Liver (tissue), 9 donors: Measurements from ENCODE around the gene ALG1L2. TPM values are rescaled to one million over a fixed set of nuclear protein-coding genes. Genes with fewer than 3 reads are reported as not detected.
"Not testable (repeated sequence)": the region's sequence is repeated elsewhere in the genome, so short reads cannot be mapped to it uniquely, and the experiment has no call there.

ENCODE experiments used
- DNase-seq: peaks from one replicate; pipeline ENCODE4 v3.0.0-alpha.2; 2017; ENCODE audit warnings: low spot score
- H3K27ac ChIP-seq, 2 donors: one replicate each; pipeline ENCODE4 v1.7.0; 2013; ENCODE audit warnings: inconsistent platforms in 2 of 2, low read length in 2 of 2, control low read depth in 1 of 2, low read depth in 1 of 2, mild to moderate bottlenecking in 1 of 2
- H3K27me3 ChIP-seq, 4 donors: one replicate each; pipeline versions ENCODE4 v1.6.1 to v1.7.0; 2013; ENCODE audit warnings: low read length in 3 of 4, inconsistent platforms in 1 of 4, mild to moderate bottlenecking in 1 of 4, moderate library complexity in 1 of 4; ENCODE audit not compliant: control insufficient read depth in 4 of 4, insufficient read depth in 4 of 4
- H3K36me3 ChIP-seq, 4 donors: one replicate each; pipeline versions ENCODE4 v1.6.1 to v1.7.0; 2013; ENCODE audit warnings: low read length in 3 of 4, mild to moderate bottlenecking in 3 of 4, low read depth in 1 of 4, moderate library complexity in 1 of 4; ENCODE audit not compliant: control insufficient read depth in 4 of 4, insufficient read depth in 3 of 4
- H3K4me1 ChIP-seq, 4 donors: one replicate each; pipeline versions ENCODE4 v1.6.1 to v1.7.0; 2013; ENCODE audit warnings: low read length in 3 of 4, mild to moderate bottlenecking in 3 of 4, moderate library complexity in 1 of 4; ENCODE audit not compliant: control insufficient read depth in 4 of 4, insufficient read depth in 4 of 4
- H3K4me3 ChIP-seq, 3 donors: one replicate each; pipeline versions ENCODE4 v1.6.1 to v1.7.0; 2013; ENCODE audit warnings: low read length in 3 of 3, control low read depth in 1 of 3, low read depth in 1 of 3, mild to moderate bottlenecking in 1 of 3
- H3K9ac ChIP-seq, 2 donors: one replicate each; pipeline ENCODE4 v1.7.0; 2013; ENCODE audit warnings: low read length in 2 of 2, mild to moderate bottlenecking in 2 of 2, moderate library complexity in 2 of 2, control low read depth in 1 of 2, low read depth in 1 of 2
- H3K9me3 ChIP-seq, 4 donors: one replicate each; pipeline versions ENCODE4 v1.6.1 to v1.7.0; 2013; ENCODE audit warnings: low read length in 3 of 4; ENCODE audit not compliant: control insufficient read depth in 4 of 4
- CTCF ChIP-seq: fragments of 150-350 bp; IDR thresholded peaks from 2 replicates; pipeline ENCODE4 v1.5.1; 2017; ENCODE audit warnings: improper control_type of control experiment, low read depth, low read length; ENCODE audit not compliant: missing input control
- EGR1 ChIP-seq, 2 donors: IDR thresholded peaks; 2 replicates each; pipeline ENCODE4 v1.6.1; 2016 to 2018; ENCODE audit warnings: antibody characterized with exemption in 2 of 2, low read depth in 2 of 2
- FOXA1 ChIP-seq: IDR thresholded peaks from 2 replicates; pipeline ENCODE4 v1.6.1; 2016; ENCODE audit warnings: antibody characterized with exemption
- GABPA ChIP-seq, 2 donors: IDR thresholded peaks in 1 of 2; conservative IDR thresholded peaks in 1 of 2; 2 replicates each; pipeline ENCODE4 v1.6.1; 2016; ENCODE audit warnings: antibody characterized with exemption in 2 of 2, mild to moderate bottlenecking in 1 of 2, moderate library complexity in 1 of 2
- HNF4G ChIP-seq: IDR thresholded peaks from 2 replicates; pipeline ENCODE4 v1.6.1; 2016; ENCODE audit warnings: antibody characterized with exemption
- MAX ChIP-seq: IDR thresholded peaks from 2 replicates; pipeline ENCODE4 v1.6.1; 2016; ENCODE audit warnings: antibody characterized with exemption
- RXRA ChIP-seq, 2 donors: IDR thresholded peaks; 2 replicates each; pipeline ENCODE4 v1.6.1; 2017 to 2018; ENCODE audit warnings: antibody characterized with exemption in 2 of 2, mild to moderate bottlenecking in 1 of 2
- YY1 ChIP-seq: IDR thresholded peaks from 2 replicates; pipeline ENCODE4 v1.6.1; 2016; ENCODE audit warnings: antibody characterized with exemption, mild to moderate bottlenecking
- ZBTB33 ChIP-seq: IDR thresholded peaks from 2 replicates; pipeline ENCODE4 v1.6.1; 2016; ENCODE audit warnings: antibody characterized with exemption
- WGBS: extraction: QIAGEN DNeasy Blood & Tissue Kit; methylation state at CpG from one replicate; pipeline ENCODE4 v1.1.7; 2013; 5-methylcytosine and 5-hydroxymethylcytosine counted together
- polyA plus RNA-seq, 2 donors: library from polyadenylated mRNA; stranded (reverse) in 1 of 2; unstranded in 1 of 2; fragments of 200-250 nt in 1 of 2; fragments of >200 nt in 1 of 2; fragmentation: Nextera tagmentation in 1 of 2; extraction: Ambion mirVana in 1 of 2; gene quantifications; one replicate each; pipeline versions ENCODE4 v1.2.1 to v1.2.3, GENCODE V29; 2013 to 2015
- total RNA-seq, 2 donors: library from RNA; depleted of rRNA; stranded (reverse); fragments of >200 nt; gene quantifications; one replicate each; pipeline ENCODE4 v1.2.3, GENCODE V29; 2014
- donor health status: healthy.
- donor health status: healthy.
- donor health status: healthy.
- donor health status: healthy.
- donor health status: healthy.

The ALG1L2 gene
- total and polyA plus RNA-seq, 4 donors, result not detected

GRCh38 chr3:130058267-130058657, 23.4 kb upstream of the ALG1L2 start:
- not testable (repeated sequence) for H3K4me3 ChIP-seq, H3K4me1 ChIP-seq, H3K27ac ChIP-seq, DNase-seq, H3K9me3 ChIP-seq, H3K36me3 ChIP-seq, H3K27me3 ChIP-seq, H3K9ac ChIP-seq
- WGBS, result 93% methylated on average over 2 of the region's 4 CpGs

- DNase-seq, H3K9ac ChIP-seq, H3K27ac ChIP-seq, H3K4me1 ChIP-seq, H3K36me3 ChIP-seq, H3K27me3 ChIP-seq, H3K4me3 ChIP-seq, H3K9me3 ChIP-seq: not testable (repeated sequence)
- 49% methylated on average over 6 of the region's 6 CpGs for WGBS
These were observed 22.9 kb upstream of the ALG1L2 start for GRCh38 chr3:130058716-130059115.

- H3K9ac ChIP-seq, H3K4me3 ChIP-seq, H3K27me3 ChIP-seq, H3K9me3 ChIP-seq, H3K36me3 ChIP-seq, H3K4me1 ChIP-seq, H3K27ac ChIP-seq, DNase-seq: not testable (repeated sequence)
- 75% methylated on average over 1 of the region's 1 CpG for WGBS
These were observed 22.5 kb upstream of the ALG1L2 start for GRCh38 chr3:130059162-130059561.

GRCh38 chr3:130073582-130073981, 8.0 kb upstream of the ALG1L2 start:
- Histone ChIP-seq H3K27me3 (no peaks in the 10 kb centered on the region), H3K9ac (no peak overlapping the region), H3K36me3 (no peaks in the 10 kb centered on the region), H3K9me3 (no peaks in the 10 kb centered on the region), H3K27ac (no peak overlapping the region), H3K4me1 (no peaks in the 10 kb centered on the region), H3K4me3 (no peak overlapping the region)
- no peak for DNase-seq
- no peak for TF ChIP-seq HNF4G
- TF ChIP-seq FOXA1, result no peak
- TF ChIP-seq MAX, result no peak
- TF ChIP-seq CTCF, result no peak
- no peak for TF ChIP-seq EGR1 (IDR thresholded peaks at IDR 0.05; ENCODE audit: low read depth in 2 of 2)
- TF ChIP-seq RXRA (IDR thresholded peaks at IDR 0.05), result no peak
- TF ChIP-seq ZBTB33, result no peak
- TF ChIP-seq YY1, result no peak
- TF ChIP-seq GABPA (IDR thresholded peaks at IDR 0.05 in 1 of 2, conservative IDR thresholded peaks at IDR 0.05 in 1 of 2), result no peak
- 81% methylated on average over 4 of the region's 4 CpGs for WGBS
